ENCODE data around the gene NPFFR1.

Gene NPFFR1

GRCh38 chr10:70212879-70213278 lies 70.9 kb downstream of the NPFFR1 start:
- no peak for DNase-seq

GRCh38 chr10:70212277-70212676 lies 71.5 kb downstream of the NPFFR1 start:
- DNase-seq: no peak

- DNase-seq: no peak
These were observed 77.0 kb downstream of the NPFFR1 start for GRCh38 chr10:70206762-70207161.

- DNase-seq: no peak
These were observed 82.7 kb downstream of the NPFFR1 start for GRCh38 chr10:70201105-70201504.

- DNase-seq: no peak
These were observed 84.9 kb downstream of the NPFFR1 start for GRCh38 chr10:70198696-70199466.
